T-helper 9 cell (primary cell): Measurements from ENCODE around the gene RPL39.
"Not testable (repeated sequence)": the region's sequence is repeated elsewhere in the genome, so short reads cannot be mapped to it uniquely, and the experiment has no call there.

ENCODE experiments used
- DNase-seq: peaks from one replicate; pipeline ENCODE4 v3.0.0-alpha.2; 2020

The RPL39 gene

DNA sequence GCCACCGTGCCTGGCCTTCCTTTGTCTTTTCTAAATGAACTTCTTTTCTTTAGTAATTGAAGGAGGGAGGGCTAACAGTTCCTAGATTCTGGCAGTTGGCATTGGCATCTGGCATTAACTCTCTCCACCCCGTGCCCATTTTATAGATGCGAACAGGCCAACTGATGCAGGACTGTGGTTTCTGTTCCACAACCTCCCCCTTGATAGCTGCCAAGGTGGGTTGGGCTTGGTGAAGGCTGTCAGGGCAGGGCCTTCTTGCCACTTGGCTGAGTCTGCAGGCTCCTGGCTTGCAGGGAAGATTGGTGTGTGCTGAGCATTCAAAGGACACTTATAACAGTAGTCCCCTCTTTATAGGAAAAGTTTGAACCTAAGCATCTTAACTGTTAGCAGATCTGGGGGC lies 28.7 kb downstream of the RPL39 start:
- no peak for DNase-seq

DNA sequence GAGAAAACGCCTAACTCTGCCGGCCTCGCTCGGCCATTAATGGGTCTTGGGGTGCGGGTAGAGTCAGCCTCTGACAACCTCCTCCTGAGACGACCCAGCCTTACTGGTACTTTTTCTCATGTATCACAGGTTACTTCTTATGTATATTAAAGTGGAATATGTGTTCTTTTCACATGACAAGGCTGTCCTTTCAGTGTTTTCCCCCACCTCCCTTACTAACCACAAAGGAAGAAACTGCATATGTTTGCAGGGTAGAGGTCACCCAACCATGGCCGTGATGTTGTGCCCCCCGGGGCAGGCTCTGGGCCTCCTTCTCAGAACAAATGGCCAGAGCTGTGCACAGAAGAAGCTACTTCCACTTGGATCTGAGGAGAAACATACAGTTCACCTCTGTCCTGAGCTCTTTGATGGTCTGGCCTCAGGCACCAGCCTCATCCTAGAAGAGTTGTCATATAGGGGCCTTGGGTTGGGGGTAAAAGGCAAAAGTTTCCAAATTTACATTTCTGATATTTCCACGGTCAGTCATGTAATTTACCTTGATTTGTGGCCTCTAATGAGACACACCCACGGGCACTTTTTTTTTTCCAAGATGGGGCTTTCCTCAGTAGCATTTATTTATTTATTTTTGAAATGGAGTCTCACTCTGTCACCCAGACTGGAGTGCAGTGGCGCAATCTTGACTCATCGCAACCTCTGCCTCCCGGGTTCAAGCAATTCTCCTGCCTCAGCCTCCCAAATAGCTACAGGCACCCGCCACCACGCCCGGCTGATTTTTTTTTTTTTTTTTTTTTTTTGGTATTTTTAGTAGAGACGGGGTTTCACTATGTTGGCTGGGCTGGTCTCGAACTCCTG lies 31.2 kb downstream of the RPL39 start:
- DNase-seq: no peak

DNA sequence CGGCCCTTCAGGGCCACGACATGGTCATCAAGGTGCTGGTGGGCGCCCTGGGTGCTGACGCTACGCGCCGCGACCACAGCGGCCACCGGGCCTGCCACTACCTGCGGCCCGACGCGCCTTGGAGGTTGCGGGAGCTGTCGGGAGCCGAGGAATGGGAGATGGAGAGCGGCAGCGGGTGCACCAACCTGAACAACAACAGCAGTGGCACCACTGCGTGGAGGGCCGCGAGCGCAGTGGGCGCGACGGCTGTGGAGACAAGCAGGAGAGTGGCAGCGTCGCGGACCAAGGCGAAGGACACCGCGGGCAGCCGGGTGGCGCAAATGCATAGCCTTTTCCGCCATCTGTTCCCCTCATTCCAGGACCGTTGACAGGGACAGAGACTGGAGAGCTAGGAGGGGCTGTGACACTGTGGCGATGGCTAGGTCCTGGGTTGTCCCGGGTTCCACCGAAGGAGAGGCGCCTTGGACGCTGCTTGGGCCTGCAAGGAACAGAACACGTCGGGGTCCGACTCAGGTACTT lies 32.1 kb downstream of the RPL39 start:
- DNase-seq: no peak

DNA sequence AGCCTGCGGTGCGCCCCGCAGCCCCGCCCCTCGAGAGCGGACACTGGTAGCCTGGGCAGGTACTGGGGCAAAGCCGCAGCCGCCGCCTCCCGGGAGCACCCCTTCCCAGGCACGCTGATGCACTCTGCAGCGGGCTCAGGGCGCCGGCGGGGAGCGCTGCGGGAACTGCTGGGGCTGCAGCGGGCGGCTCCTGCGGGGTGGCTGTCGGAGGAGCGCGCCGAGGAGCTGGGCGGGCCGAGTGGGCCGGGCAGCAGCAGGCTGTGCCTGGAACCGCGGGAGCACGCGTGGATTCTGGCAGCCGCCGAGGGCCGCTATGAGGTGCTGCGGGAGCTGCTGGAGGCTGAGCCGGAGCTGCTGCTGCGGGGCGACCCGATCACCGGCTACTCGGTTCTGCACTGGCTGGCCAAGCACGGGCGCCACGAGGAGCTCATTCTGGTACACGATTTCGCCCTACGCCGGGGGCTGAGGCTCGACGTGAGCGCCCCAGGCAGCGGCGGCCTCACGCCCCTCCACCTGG lies 32.6 kb downstream of the RPL39 start:
- DNase-seq: peak; percentile 31

DNA sequence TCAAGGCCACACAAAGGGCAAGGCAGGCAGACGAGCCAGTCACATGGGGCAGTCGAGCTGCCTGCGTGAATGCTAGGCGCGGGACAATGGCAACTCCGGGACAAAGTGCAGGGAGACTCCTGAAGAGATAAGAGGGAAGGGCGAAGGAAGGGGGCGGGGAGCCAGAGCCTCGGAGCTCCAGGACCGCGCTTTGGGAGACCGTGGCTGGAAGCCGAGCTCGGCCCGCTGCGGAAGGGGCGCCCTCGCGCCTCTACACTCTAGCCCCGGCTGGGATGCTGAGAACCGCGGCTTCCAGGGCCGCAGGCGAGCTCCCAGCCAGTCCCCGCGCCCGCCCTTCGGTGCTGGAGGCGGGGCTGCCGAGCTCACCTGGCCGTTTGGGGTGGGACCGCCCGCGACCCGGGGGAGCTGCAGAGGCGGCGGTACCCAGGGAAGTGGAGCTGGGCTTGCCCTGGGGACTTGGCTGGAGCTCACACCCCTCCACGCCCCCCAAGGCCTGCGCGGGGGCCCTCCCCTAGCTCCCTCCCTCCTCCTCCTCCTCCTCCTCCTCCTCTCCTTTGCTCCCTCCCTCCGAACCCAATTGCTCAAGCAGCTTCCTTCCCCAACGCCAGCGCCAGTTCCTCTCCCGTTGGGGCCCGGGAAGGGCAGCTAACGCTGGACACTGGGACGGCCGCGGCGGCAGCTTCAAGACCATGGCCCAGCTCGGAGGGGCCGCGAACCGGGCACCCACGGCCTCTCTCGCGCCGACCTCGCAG lies 33.3 kb downstream of the RPL39 start, which contains the start of gene SOWAHD:
SOWAHD (plus strand) TSS at position 610 of the 752 bp plus-strand sequence; CDS start at position 690, 80 bp downstream.
- DNase-seq: peak; percentile 29

DNA sequence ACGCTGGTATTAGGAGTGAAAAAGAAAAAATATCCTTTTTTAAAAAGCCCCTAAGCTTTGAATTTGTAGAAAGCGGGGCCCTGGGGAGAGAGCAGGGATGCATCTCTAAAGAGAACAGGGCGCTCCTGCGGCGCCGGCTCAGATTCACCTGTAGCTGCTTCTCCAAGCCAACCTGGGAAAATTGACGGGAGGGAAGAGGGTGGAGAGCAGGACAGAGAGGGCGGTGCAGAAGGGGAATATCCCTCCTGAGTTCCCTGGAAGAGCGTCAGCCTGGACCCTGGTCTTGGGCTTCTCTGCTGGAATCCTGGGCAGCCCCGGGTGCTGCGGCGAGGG lies 33.8 kb downstream of the RPL39 start:
- no peak for DNase-seq

DNA sequence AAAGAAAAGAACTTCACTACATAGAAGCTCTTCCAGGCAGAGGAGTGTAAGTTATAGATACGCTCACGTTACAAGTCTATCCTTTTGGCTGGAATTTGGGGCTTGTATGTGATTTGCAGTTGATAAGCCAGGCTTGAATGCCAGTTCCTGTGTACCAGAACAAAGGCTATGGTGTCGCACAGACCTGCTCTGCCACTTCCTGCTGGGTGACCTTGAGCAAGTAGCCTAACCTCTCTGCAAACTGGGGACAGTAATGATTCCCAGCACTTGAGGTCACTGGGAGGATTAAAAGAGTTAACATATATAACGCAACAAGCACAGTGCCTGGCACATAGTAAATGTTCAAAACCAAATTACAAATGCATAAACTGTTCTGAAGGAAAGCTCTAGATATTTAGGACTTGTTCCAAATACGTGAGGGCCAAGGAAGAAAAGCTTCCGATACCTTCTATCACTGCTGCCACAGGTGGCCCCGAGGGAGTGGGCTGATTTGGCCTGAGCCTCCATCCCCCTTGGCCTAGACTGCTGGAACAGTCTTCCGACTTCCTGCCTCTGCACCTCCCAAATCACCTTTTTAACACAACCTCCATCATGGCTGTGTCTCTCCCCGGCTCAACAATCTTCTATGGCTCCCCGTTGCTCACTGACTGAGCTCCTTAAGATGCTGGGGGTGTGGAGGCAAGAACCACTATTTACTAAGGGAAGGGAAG lies 34.3 kb downstream of the RPL39 start:
- DNase-seq: no peak

DNA sequence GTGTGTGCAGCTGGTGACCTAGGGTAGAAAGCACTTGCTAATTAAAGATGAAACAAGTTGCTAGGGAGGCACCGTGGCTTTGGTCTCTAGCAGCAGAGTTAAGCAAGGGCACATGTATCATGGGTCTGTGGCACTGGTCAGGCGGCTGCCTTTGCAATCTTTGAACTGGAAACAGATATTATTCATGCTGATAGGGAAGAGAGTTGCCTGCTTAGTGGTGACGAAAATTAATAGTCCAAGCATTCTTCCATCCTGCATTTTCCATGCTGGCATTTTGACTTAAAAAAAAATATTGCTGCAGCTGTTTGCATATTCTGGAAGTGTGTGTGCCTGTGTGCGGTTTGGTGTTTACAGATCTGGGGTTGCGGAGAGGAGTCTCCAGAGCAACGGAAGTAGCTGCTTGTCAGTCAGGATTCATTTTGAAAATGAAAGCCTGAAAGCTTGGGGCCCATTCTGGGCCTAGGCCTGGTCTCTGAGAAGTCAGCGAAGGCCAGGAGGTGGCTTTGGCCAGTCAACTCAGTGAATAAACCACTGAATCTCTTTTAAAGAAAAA lies 35.4 kb downstream of the RPL39 start:
- DNase-seq: peak; percentile 32

DNA sequence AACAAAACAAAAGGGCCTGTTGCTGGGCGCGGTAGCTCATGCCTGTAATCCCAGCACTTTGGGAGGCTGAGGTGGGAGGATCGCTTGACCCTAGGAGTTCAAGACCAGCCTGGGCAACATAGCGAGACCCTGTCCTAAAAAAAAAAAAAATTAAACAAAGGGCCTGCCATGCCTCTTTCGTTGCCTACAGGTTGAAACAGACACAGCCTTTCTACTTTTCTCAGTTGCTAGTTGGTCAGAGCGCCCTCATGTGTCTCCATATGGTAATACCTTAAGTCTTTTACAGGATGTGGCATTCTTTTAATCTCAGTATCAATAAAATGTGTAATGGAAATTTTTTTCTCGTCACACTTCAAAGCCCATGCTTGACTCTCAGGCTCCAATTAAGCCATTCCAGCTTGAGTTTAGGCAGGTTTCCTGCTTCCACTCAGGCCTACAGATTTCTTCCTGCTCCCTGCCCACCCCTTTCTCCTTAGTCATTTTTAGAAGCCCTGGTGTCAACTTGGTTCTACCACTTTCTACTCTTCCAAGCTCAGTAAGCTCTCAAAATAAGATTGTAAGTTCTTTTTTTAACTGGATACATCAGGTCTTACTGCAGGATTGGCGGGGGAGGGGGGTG lies 37.7 kb downstream of the RPL39 start:
- peak; percentile 40 for DNase-seq

DNA sequence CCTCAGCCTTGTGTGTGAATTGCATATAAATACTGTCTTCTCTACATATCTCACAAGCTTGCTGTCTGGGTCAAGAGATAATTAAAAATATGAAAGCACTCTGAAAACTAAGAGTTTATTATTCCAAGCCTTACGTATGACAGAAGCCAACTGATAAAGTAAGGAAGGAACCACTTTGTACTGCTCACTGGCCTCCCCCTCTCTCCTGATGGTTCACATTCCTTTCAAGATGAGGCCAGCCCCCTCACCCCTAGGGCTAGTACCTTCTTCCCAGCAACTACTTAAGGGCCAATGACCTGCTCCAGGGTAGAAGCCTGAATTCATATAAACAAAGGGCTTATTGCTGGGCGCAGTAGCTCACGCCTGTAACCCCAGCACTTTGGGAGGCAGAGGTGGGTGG lies 38.4 kb downstream of the RPL39 start:
- no peak for DNase-seq

DNA sequence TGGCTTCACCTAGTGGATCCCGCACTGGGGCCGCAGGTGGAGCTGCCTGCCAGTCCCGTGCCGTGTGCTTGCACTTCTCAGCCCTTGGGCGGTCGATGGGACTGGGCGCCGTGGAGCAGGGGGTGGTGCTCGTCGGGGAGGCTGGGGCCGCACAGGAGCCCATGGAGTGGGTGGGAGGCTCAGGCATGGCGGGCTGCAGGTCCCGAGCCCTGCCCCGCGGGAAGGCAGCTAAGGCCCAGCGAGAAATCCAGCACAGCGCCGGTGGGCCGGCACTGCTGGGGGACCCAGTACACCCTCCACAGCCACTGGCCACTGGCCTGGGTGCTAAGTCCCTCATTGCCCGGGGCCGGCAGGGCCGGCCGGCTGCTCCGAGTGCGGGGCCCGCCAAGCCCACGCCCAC lies 40.7 kb downstream of the RPL39 start:
- not testable (repeated sequence) for DNase-seq

DNA sequence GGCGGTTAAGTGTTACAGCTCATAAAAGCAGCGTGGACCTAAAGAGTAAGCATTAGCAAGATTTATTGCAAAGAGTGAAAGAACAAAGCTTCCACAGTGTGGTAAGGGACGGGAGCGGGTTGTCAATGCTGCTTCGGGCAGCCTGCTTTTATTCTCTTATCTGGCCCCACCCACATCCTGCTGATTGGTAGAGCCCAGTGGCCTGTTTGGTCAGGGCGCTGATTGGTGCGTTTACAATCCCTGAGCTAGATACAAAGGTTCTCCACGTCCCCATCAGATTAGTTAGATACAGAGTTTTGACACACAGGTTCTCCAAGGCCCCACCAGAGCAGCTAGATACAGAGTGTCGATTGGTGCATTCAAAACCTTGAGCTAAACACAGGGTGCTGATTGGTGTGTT lies 41.3 kb downstream of the RPL39 start:
- not testable (repeated sequence) for DNase-seq

DNA sequence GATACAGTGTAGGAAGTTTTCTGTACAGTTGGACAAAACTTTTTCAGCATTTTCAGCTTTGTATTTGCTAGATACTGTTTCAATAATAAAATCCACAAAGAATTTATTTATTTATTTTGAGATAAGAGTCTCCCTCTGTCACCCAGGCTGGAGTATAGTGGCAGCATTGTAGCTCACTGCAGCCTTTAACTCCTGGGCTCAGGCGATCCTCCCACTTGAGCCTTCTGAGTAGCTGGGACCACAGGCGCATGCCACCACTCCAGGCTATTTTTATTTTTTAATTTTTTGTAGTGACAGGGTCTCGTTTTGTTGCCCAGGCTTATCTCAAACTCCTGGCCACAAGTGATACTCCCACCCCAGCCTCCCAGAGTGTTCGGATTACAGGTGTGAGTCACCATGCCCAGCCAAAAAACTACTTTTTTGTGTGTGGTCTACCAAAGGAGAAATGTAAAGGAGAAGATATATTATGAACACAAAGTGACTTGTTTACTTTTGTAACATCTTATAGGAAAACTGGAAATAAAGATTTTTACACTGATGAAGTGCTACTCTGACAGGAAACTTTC lies 46.1 kb downstream of the RPL39 start:
- DNase-seq: no peak

DNA sequence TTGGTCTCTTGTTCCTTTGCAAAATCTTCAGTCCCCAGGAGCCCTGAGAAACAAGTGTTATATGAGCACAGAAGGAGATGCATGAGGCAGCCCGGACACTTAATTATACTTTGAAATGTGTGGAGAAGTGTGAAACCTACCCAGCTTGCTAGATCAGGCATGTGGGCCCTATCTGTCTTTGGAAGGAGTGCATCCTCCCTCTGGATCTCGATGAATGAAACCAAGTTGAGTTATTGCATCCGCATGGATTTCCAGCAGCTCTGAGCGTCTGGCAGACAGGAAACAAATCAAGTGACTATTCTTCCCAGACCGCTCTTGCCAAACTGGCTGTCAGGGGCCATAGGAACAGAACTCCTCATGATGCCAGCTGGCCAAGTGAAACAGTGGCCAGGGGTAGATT lies 52.7 kb downstream of the RPL39 start:
- DNase-seq: no peak
